ENCODE results near the gene TPMT. TPM values are rescaled to one million over a fixed set of nuclear protein-coding genes. Genes with fewer than 3 reads are reported as not detected.
A peak's percentile ranks its signal among the peaks of the same experiment; 100 is the strongest.
"Not testable (repeated sequence)": the region's sequence is repeated elsewhere in the genome, so short reads cannot be mapped to it uniquely, and the experiment has no call there.

The TPMT gene
- total RNA-seq, 4 donors from 2014 or later: 6.7 to 14.4 (median 9.7) TPM

GRCh38 chr6:18151801-18152200 lies 3.1 kb downstream of the TPMT start:
- H3K9me3 ChIP-seq: no peaks in the 10 kb centered on the region
- H3K36me3 ChIP-seq: peaks cover 4% of the 10 kb centered on the region
- TF ChIP-seq EP300 (IDR thresholded peaks at IDR 0.05) (no peak), CTCF (IDR thresholded peaks at IDR 0.05) (no peak), POLR2A (IDR thresholded peaks at IDR 0.05) (no peak), POLR2AphosphoS5 (IDR thresholded peaks at IDR 0.05) (no peak)
- 67% methylated on average over 3 of the region's 3 CpGs for WGBS
- DNase-seq (ENCODE audit: low spot score in 2 of 2): no peak
- no peak overlapping the region for H3K4me3 ChIP-seq
- no peak overlapping the region for H3K27ac ChIP-seq
- H3K27me3 ChIP-seq: no peaks in the 10 kb centered on the region
- H3K4me1 ChIP-seq: peaks cover 22% of the 10 kb centered on the region

GRCh38 chr6:18151391-18151790 lies 3.5 kb downstream of the TPMT start:
- H3K36me3 ChIP-seq; DNase-seq (ENCODE audit: low spot score in 2 of 2); H3K27ac ChIP-seq; H3K27me3 ChIP-seq; H3K9me3 ChIP-seq; H3K4me3 ChIP-seq: not testable (repeated sequence)
- peaks cover 19% of the 10 kb centered on the region for H3K4me1 ChIP-seq
- WGBS: 99% methylated on average over 3 of the region's 3 CpGs

GRCh38 chr6:18148304-18149025 lies 6.4 kb downstream of the TPMT start:
- no peak for DNase-seq (ENCODE audit: low spot score in 2 of 2)
- Histone ChIP-seq H3K4me3 (no peak overlapping the region), H3K4me1 (peaks cover 4% of the 10 kb centered on the region), H3K36me3 (peaks cover 9% of the 10 kb centered on the region), H3K27ac (no peak overlapping the region), H3K27me3 (no peaks in the 10 kb centered on the region), H3K9me3 (no peaks in the 10 kb centered on the region)
- TF ChIP-seq POLR2AphosphoS5 (IDR thresholded peaks at IDR 0.05) (no peak), CTCF (IDR thresholded peaks at IDR 0.05) (no peak), EP300 (IDR thresholded peaks at IDR 0.05) (no peak), POLR2A (IDR thresholded peaks at IDR 0.05) (no peak)
- WGBS: 86% methylated on average over 5 of the region's 5 CpGs

GRCh38 chr6:18147616-18148015 lies 7.3 kb downstream of the TPMT start:
- Histone ChIP-seq H3K9me3 (no peaks in the 10 kb centered on the region), H3K4me3 (no peak overlapping the region), H3K27me3 (no peaks in the 10 kb centered on the region), H3K4me1 (no peaks in the 10 kb centered on the region), H3K27ac (no peak overlapping the region), H3K36me3 (peaks cover 12% of the 10 kb centered on the region)
- WGBS: 98% methylated on average over 2 of the region's 2 CpGs
- no peak for DNase-seq (ENCODE audit: low spot score in 2 of 2)
- TF ChIP-seq POLR2AphosphoS5 (IDR thresholded peaks at IDR 0.05) (no peak), CTCF (IDR thresholded peaks at IDR 0.05) (no peak), EP300 (IDR thresholded peaks at IDR 0.05) (no peak), POLR2A (IDR thresholded peaks at IDR 0.05) (no peak)

GRCh38 chr6:18147160-18147559 lies 7.7 kb downstream of the TPMT start:
- Histone ChIP-seq H3K4me3 (no peak overlapping the region), H3K4me1 (no peaks in the 10 kb centered on the region), H3K36me3 (peaks cover 12% of the 10 kb centered on the region), H3K27ac (no peak overlapping the region), H3K27me3 (no peaks in the 10 kb centered on the region), H3K9me3 (no peaks in the 10 kb centered on the region)
- 86% methylated on average over 2 of the region's 2 CpGs for WGBS
- TF ChIP-seq POLR2AphosphoS5 (IDR thresholded peaks at IDR 0.05) (no peak), CTCF (IDR thresholded peaks at IDR 0.05) (no peak), POLR2A (IDR thresholded peaks at IDR 0.05) (no peak), EP300 (IDR thresholded peaks at IDR 0.05) (no peak)
- DNase-seq (ENCODE audit: low spot score in 2 of 2): no peak

- TF ChIP-seq POLR2A (IDR thresholded peaks at IDR 0.05): no peak
- TF ChIP-seq POLR2AphosphoS5 (IDR thresholded peaks at IDR 0.05): no peak
- TF ChIP-seq EP300 (IDR thresholded peaks at IDR 0.05): no peak
- TF ChIP-seq CTCF (IDR thresholded peaks at IDR 0.05): no peak
- peak overlapping the region; percentile 35 for H3K27ac ChIP-seq
- no peak overlapping the region for H3K4me3 ChIP-seq
- H3K27me3 ChIP-seq: no peaks in the 10 kb centered on the region
- DNase-seq (ENCODE audit: low spot score in 2 of 2): no peak
- H3K9me3 ChIP-seq: no peaks in the 10 kb centered on the region
- H3K36me3 ChIP-seq: peaks cover 39% of the 10 kb centered on the region
- 94% methylated on average over 3 of the region's 3 CpGs for WGBS
- no peaks in the 10 kb centered on the region for H3K4me1 ChIP-seq
Measured at GRCh38 chr6:18142591-18142861, 12.4 kb downstream of the TPMT start.

Measured in suprapubic skin (tissue), 4 donors.